NCI-H2171 (cell line): ENCODE measurements around the gene KIF11.

Source experiments
- DNase-seq: peaks from one replicate; lab custom pipeline; 2025; lab: John Stamatoyannopoulos, UW

Gene KIF11

GRCh38 chr10:92681306-92681834 is 88.4 kb downstream of the KIF11 start:
- no peak for DNase-seq

- DNase-seq = no peak
These were observed 95.6 kb downstream of the KIF11 start for GRCh38 chr10:92688573-92688926.

- no peak for DNase-seq
These were observed 96.2 kb downstream of the KIF11 start for GRCh38 chr10:92688927-92689662.

GRCh38 chr10:92689663-92690210 is 96.8 kb downstream of the KIF11 start, which contains the start of gene HHEX:
TSS of gene HHEX (plus strand) at chr10:92689955. CDS start at chr10:92689987, 32 bp downstream.
- no peak for DNase-seq

- DNase-seq = no peak
These were observed 97.4 kb downstream of the KIF11 start for GRCh38 chr10:92690211-92690914.

- no peak for DNase-seq
These were observed 98.1 kb downstream of the KIF11 start for GRCh38 chr10:92690915-92691590.

GRCh38 chr10:92691591-92692079 is 98.7 kb downstream of the KIF11 start:
- no peak for DNase-seq

GRCh38 chr10:92692080-92692671 is 99.2 kb downstream of the KIF11 start:
- no peak for DNase-seq

- no peak for DNase-seq
These were observed 100.0 kb downstream of the KIF11 start for GRCh38 chr10:92692697-92693533.

- no peak for DNase-seq
These were observed 100.6 kb downstream of the KIF11 start for GRCh38 chr10:92693534-92693893.

- DNase-seq = no peak
These were observed 103.0 kb downstream of the KIF11 start for GRCh38 chr10:92695679-92696605.

GRCh38 chr10:92696606-92697383 is 103.9 kb downstream of the KIF11 start:
- no peak for DNase-seq

GRCh38 chr10:92697663-92698511 is 105.0 kb downstream of the KIF11 start:
- no peak for DNase-seq

GRCh38 chr10:92699193-92699517 is 106.2 kb downstream of the KIF11 start:
- no peak for DNase-seq

- peak; percentile 39 for DNase-seq
These were observed 106.8 kb downstream of the KIF11 start for GRCh38 chr10:92699518-92700381.

GRCh38 chr10:92702301-92702916 is 109.5 kb downstream of the KIF11 start:
- no peak for DNase-seq
